Suprapubic skin (tissue), 4 donors: ENCODE data around the gene CLDN8. TPM values are rescaled to one million over a fixed set of nuclear protein-coding genes. Genes with fewer than 3 reads are reported as not detected.

Experiments
- DNase-seq, 2 donors: peaks; one replicate each; pipeline ENCODE4 v3.0.0-alpha.2; 2019; ENCODE audit warnings: low spot score in 2 of 2
- H3K27ac ChIP-seq: fragments of 200-600 bp; sonication (generic); one replicate; pipeline ENCODE4 v1.5.1; 2019
- H3K27me3 ChIP-seq: fragments of 200-600 bp; sonication (generic); one replicate; pipeline ENCODE4 v1.5.1; 2019
- H3K36me3 ChIP-seq: fragments of 200-600 bp; sonication (generic); one replicate; pipeline ENCODE4 v1.5.1; 2019
- H3K4me1 ChIP-seq: fragments of 200-600 bp; sonication (generic); one replicate; pipeline ENCODE4 v1.5.1; 2019
- H3K4me3 ChIP-seq: fragments of 200-600 bp; sonication (generic); one replicate; pipeline ENCODE4 v1.5.1; 2019; ENCODE audit warnings: mild to moderate bottlenecking
- H3K9me3 ChIP-seq: fragments of 200-600 bp; sonication (generic); one replicate; pipeline ENCODE4 v1.5.1; 2019
- EP300 ChIP-seq: sonication (generic); formaldehyde crosslinking; IDR thresholded peaks from one replicate; pipeline ENCODE4 v1.6.1; 2017; ENCODE audit warnings: antibody characterized with exemption
- POLR2A ChIP-seq, 2 donors: fragments of 450-650 bp; IDR thresholded peaks; one replicate each; pipeline ENCODE4 v1.6.1; 2017; ENCODE audit warnings: antibody characterized with exemption in 2 of 2, mild to moderate bottlenecking in 2 of 2, moderate library complexity in 2 of 2
- POLR2AphosphoS5 ChIP-seq, 3 donors: sonication (generic); formaldehyde crosslinking; IDR thresholded peaks; one replicate each; pipeline ENCODE4 v1.6.1; 2017; ENCODE audit warnings: antibody characterized with exemption in 3 of 3
- WGBS: methylation state at CpG from one replicate; pipeline ENCODE4 v1.1.5; 2018; 5-methylcytosine and 5-hydroxymethylcytosine counted together
- total RNA-seq, 4 donors: library from RNA; depleted of rRNA; stranded (reverse); fragments of >200 nt; gene quantifications; one replicate each; pipeline ENCODE4 v1.1.0, GENCODE V29; 2016
- TF ChIP-seq, protein P1 (sequence below), 2 donors: fragments of 200-600 bp in 1 of 2; fragments of 450-650 bp in 1 of 2; sonication (generic) in 1 of 2; IDR thresholded peaks; one replicate each; pipeline ENCODE4 v1.5.1; 2016 to 2019; ENCODE audit warnings: antibody characterized with exemption in 2 of 2, mild to moderate bottlenecking in 1 of 2, moderate library complexity in 1 of 2

Gene CLDN8
- total RNA-seq, 4 donors from 2014 or later, result 16.5 to 35.9 (median 19.7) TPM

DNA sequence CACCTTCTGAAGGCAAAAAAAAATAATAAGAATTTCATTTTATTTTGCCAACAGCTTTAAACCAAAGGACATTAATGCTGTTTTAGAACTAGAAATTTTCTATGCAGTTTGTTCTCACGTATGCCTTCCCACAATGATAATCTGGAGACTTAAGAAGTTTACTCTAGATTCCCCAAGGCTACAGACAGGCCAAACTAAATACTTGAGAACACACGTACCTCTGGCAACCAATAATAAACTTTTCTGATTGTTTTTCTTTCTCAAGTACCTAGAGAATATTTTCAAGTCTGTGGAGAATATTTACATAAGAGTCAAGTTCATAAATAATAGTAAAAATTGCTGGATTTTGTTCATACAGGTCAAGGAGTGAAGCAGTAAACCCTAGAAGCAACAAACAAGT, 15.9 kb downstream of the CLDN8 start:
- H3K4me3 ChIP-seq, result no peak overlapping the region
- TF ChIP-seq POLR2AphosphoS5 (IDR thresholded peaks at IDR 0.05) (no peak), POLR2A (IDR thresholded peaks at IDR 0.05) (no peak), EP300 (no peak)
- TF ChIP-seq, protein P1, sequence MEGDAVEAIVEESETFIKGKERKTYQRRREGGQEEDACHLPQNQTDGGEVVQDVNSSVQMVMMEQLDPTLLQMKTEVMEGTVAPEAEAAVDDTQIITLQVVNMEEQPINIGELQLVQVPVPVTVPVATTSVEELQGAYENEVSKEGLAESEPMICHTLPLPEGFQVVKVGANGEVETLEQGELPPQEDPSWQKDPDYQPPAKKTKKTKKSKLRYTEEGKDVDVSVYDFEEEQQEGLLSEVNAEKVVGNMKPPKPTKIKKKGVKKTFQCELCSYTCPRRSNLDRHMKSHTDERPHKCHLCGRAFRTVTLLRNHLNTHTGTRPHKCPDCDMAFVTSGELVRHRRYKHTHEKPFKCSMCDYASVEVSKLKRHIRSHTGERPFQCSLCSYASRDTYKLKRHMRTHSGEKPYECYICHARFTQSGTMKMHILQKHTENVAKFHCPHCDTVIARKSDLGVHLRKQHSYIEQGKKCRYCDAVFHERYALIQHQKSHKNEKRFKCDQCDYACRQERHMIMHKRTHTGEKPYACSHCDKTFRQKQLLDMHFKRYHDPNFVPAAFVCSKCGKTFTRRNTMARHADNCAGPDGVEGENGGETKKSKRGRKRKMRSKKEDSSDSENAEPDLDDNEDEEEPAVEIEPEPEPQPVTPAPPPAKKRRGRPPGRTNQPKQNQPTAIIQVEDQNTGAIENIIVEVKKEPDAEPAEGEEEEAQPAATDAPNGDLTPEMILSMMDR (IDR thresholded peaks at IDR 0.05), result no peak

DNA sequence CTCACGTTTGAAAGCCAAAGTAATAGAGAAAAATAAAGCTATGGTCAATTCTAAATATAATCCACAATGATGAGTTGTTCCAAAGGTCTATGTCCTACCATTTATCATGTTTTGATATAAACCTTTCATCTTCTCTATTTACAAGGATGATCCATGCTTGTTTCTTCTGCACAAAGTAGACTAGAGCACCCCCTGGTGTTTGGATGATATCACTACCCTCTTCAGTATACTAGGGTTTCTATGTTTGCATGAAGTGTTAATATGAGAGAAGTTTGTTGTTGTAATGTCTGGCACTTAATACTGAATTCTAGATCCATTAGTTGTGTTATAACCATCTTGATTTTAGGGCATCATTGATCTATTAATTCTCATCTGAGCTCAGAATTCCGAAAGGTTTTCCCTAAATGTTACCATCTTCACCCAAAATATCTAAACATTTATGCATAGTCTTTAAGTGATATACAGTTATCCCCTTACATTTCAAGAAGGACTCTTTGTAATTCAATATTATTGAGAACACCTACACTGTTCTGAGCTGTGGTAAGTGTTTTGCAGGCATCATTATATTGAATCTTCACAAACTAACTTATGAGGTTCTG, 21.1 kb downstream of the CLDN8 start:
- DNase-seq, result no peak

More for the DNA sequence above, 15.9 kb downstream of the CLDN8 start:
- Histone ChIP-seq H3K27me3 (no peaks in the 10 kb centered on the region), H3K4me1 (no peaks in the 10 kb centered on the region), H3K9me3 (no peaks in the 10 kb centered on the region), H3K36me3 (no peaks in the 10 kb centered on the region), H3K27ac (no peak overlapping the region)
- WGBS, result 31% methylated on average over 2 of the region's 2 CpGs
- DNase-seq, result no peak

DNA sequence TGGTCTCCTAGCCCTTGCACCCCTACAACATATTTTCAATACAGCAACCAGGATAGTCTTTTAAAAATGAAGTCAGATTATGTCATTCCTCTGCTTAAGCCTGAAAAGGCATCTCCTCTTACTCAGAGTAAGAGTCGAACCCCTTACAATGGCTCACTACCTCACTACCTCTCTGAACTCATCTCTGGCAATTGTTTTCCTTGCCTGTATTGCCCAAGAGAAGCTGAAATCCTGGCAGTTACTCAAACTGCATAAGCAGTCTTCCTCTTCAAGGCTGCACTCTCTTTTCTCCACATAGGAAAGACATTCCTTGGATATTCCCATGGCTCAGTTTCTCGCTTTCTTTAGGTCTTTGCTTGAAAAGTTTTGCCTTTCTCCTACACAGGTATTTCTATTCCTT, 22.7 kb downstream of the CLDN8 start:
- Histone ChIP-seq H3K27me3 (no peaks in the 10 kb centered on the region), H3K4me1 (no peaks in the 10 kb centered on the region), H3K36me3 (no peaks in the 10 kb centered on the region), H3K4me3 (no peak overlapping the region), H3K9me3 (no peaks in the 10 kb centered on the region), H3K27ac (no peak overlapping the region)
- WGBS, result 89% methylated on average over 2 of the region's 2 CpGs
- DNase-seq, result no peak
- TF ChIP-seq POLR2A (IDR thresholded peaks at IDR 0.05) (no peak), POLR2AphosphoS5 (IDR thresholded peaks at IDR 0.05) (no peak)

More for the DNA sequence above, 21.1 kb downstream of the CLDN8 start:
- H3K9me3 ChIP-seq, result no peaks in the 10 kb centered on the region
- H3K27ac ChIP-seq, result no peak overlapping the region
- no peaks in the 10 kb centered on the region for H3K4me1 ChIP-seq
- WGBS, result 56% methylated on average over 2 of the region's 2 CpGs
- no peaks in the 10 kb centered on the region for H3K27me3 ChIP-seq
- TF ChIP-seq, protein P1 (IDR thresholded peaks at IDR 0.05), result peak in 1 of 2 donors; percentile 44
- no peak for TF ChIP-seq POLR2AphosphoS5 (IDR thresholded peaks at IDR 0.05)
- no peak overlapping the region for H3K4me3 ChIP-seq
- H3K36me3 ChIP-seq, result no peaks in the 10 kb centered on the region

DNA sequence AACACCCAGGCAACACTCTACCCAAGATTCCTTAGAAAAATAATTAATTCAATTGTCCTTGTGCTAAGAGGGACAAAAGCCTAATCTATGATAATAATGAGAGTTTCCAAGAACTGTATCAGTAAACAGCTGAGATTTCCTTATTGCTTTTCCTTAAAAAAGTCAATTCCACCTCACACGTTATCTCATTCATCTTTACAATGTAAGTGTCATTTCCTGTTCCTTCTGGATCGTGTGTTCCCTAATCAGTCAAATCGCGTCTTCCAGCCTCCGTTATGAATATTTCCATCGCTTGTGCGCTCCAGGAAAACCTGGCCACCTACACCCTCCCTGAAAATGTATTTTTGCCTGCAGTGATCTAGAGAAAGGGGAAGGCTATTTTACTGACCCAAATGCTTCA, 25.3 kb downstream of the CLDN8 start:
- no peaks in the 10 kb centered on the region for H3K4me1 ChIP-seq
- no peak overlapping the region for H3K4me3 ChIP-seq
- no peaks in the 10 kb centered on the region for H3K36me3 ChIP-seq
- DNase-seq, result no peak
- H3K27me3 ChIP-seq, result no peaks in the 10 kb centered on the region
- no peaks in the 10 kb centered on the region for H3K9me3 ChIP-seq
- no peak overlapping the region for H3K27ac ChIP-seq
- TF ChIP-seq, protein P1 (IDR thresholded peaks at IDR 0.05), result no peak
- TF ChIP-seq POLR2A (IDR thresholded peaks at IDR 0.05), result no peak
- TF ChIP-seq POLR2AphosphoS5 (IDR thresholded peaks at IDR 0.05), result no peak
- TF ChIP-seq EP300, result no peak
- 67% methylated on average over 7 of the region's 7 CpGs for WGBS

DNA sequence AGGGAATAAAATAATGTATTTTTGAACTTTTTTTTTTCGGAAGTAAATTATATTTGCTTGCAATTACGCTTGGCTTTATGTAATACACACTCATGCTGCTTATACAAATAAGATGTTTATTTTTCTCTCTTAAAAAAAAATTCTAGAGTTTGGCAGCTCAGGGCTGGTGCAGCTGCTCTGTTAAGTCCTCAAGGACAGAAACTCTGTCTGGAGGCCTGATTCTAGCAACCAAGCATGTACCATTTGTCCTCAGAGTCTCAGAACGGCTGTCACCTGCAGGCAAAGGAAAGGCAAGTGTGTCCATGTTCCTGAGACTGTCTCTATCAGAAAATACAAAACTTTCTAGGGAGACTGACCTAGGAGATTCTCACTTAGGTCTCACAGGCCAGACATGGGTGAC, 26.1 kb downstream of the CLDN8 start:
- Histone ChIP-seq H3K4me1 (no peaks in the 10 kb centered on the region), H3K27me3 (no peaks in the 10 kb centered on the region), H3K36me3 (no peaks in the 10 kb centered on the region), H3K27ac (no peak overlapping the region), H3K4me3 (no peak overlapping the region), H3K9me3 (no peaks in the 10 kb centered on the region)
- no peak for DNase-seq
- 86% methylated on average over 3 of the region's 3 CpGs for WGBS
- TF ChIP-seq POLR2AphosphoS5 (IDR thresholded peaks at IDR 0.05), result no peak
- TF ChIP-seq POLR2A (IDR thresholded peaks at IDR 0.05), result no peak
- TF ChIP-seq, protein P1 (IDR thresholded peaks at IDR 0.05), result no peak
- no peak for TF ChIP-seq EP300

DNA sequence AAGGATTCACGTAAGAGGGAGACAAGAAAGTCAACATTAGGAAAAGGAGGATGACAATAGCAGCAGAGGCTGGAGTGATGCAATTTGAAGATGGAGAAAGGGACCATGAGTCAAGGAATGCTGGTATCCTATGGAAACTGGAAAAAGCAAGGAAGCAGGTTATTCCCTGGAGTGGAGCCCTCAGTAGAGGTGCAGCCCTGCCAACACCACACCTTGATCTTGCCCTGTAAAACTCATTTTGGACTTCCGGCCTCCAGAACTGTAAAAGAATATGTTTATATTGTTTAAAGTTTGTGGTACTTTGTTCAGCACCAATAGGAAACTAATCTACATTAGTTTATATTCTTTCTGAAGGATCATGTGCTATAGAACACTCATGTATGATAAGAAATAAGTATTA, 29.7 kb downstream of the CLDN8 start:
- WGBS, result 92% methylated on average over 2 of the region's 2 CpGs

More for the DNA sequence above, 29.7 kb downstream of the CLDN8 start:
- no peak for DNase-seq
- H3K9me3 ChIP-seq, result no peaks in the 10 kb centered on the region
- no peak overlapping the region for H3K27ac ChIP-seq
- H3K36me3 ChIP-seq, result no peaks in the 10 kb centered on the region
- TF ChIP-seq POLR2AphosphoS5 (IDR thresholded peaks at IDR 0.05) (no peak), POLR2A (IDR thresholded peaks at IDR 0.05) (no peak), EP300 (no peak)
- TF ChIP-seq, protein P1 (IDR thresholded peaks at IDR 0.05), result no peak
- H3K27me3 ChIP-seq, result no peaks in the 10 kb centered on the region
- no peaks in the 10 kb centered on the region for H3K4me1 ChIP-seq
- H3K4me3 ChIP-seq, result no peak overlapping the region
